GM12891 (cell line): ENCODE results near the gene FCER1G.

Source experiments
- DNase-seq: peaks from one replicate; pipeline ENCODE4 v3.0.0; 2011; ENCODE audit warnings: low spot score; ENCODE audit not compliant: insufficient read length
- FAIRE-seq: peaks from 2 replicates; lab custom pipeline; 2011; peaks lifted over from hg19 to GRCh38; lab: Jason Lieb, UNC
- PAX5 ChIP-seq: IDR thresholded peaks from 2 replicates; pipeline ENCODE4 v1.6.1; 2011; ENCODE audit warnings: low read length, moderate library complexity, mild to moderate bottlenecking; ENCODE audit not compliant: insufficient read depth, severe bottlenecking
- POLR2A ChIP-seq: IDR thresholded peaks from 2 replicates; pipeline ENCODE4 v1.6.1; 2011; ENCODE audit warnings: low read depth, low read length, control low read depth
- POLR2AphosphoS5 ChIP-seq: IDR thresholded peaks from 2 replicates; pipeline ENCODE4 v1.6.1; 2011; ENCODE audit warnings: low read depth, low read length, control low read depth
- POU2F2 ChIP-seq: IDR thresholded peaks from 2 replicates; pipeline ENCODE4 v1.6.1; 2011; ENCODE audit warnings: low read depth, mild to moderate bottlenecking, control low read depth, low read length, moderate library complexity
- SPI1 ChIP-seq: IDR thresholded peaks from 2 replicates; pipeline ENCODE4 v1.6.1; 2011; ENCODE audit warnings: low read depth, low read length, control low read depth
- TAF1 ChIP-seq: IDR thresholded peaks from 2 replicates; pipeline ENCODE4 v1.6.1; 2011; ENCODE audit warnings: low read depth, low read length, control low read depth

The FCER1G gene

GRCh38 chr1:161266202-161266601 lies 51.1 kb downstream of the FCER1G start:
- no peak for FAIRE-seq
- TF ChIP-seq TAF1 = no peak
- no peak for TF ChIP-seq POLR2AphosphoS5
- TF ChIP-seq POU2F2 = no peak
- no peak for TF ChIP-seq POLR2A
- TF ChIP-seq PAX5 = no peak
- TF ChIP-seq SPI1 = no peak
- no peak for DNase-seq

- no peak for FAIRE-seq
- TF ChIP-seq TAF1 (no peak), POLR2AphosphoS5 (no peak), POU2F2 (no peak), SPI1 (no peak), POLR2A (no peak), PAX5 (no peak)
- no peak for DNase-seq
Observed at GRCh38 chr1:161266836-161267235, 51.7 kb downstream of the FCER1G start.

- FAIRE-seq (no peak), DNase-seq (no peak)
- no peak for TF ChIP-seq POLR2A
- TF ChIP-seq POLR2AphosphoS5 = no peak
- no peak for TF ChIP-seq POU2F2
- TF ChIP-seq PAX5 = no peak
- TF ChIP-seq SPI1 = no peak
- no peak for TF ChIP-seq TAF1
Observed at GRCh38 chr1:161267321-161267720, 52.2 kb downstream of the FCER1G start.
